ENCODE results near the gene FAM168A. TPM values are rescaled to one million over a fixed set of nuclear protein-coding genes. Genes with fewer than 3 reads are reported as not detected.

FAM168A gene
- total and polyA plus RNA-seq, 2 donors from 2014 or later, result 8.9 to 38.1 TPM

DNA sequence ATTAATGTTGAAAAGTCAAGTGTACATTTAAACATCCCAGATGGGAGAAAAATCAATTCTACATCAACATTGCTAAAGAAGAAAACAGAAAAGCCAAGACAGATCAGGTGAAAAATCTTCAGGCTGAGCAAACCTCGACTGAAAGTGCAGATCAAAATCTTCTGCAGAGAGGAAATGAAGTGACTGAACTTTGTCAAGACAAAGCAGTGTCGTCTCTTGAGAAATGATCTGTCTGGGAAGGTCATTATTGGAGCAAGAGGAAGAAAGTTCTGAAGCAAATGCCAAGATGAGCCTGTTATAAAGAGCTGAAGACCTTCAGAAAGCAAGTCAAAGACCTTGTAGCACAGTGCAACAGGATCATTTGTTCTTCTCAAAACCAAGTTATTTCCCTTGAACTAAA, 42.7 kb upstream of the FAM168A start:
- Histone ChIP-seq H3K27me3 (ENCODE audit: control insufficient read depth, insufficient read depth, low read length) (peaks cover 3% of the 10 kb centered on the region), H3K4me1 (ENCODE audit: control insufficient read depth in 2 of 3, insufficient read depth in 2 of 3, low read depth in 1 of 3, low read length in 3 of 3) (no peaks in the 10 kb centered on the region), H3K9me3 (ENCODE audit: control insufficient read depth in 2 of 3, insufficient read depth in 1 of 3, low read length in 3 of 3) (no peaks in the 10 kb centered on the region), H3K4me3 (ENCODE audit: low read length in 3 of 3) (no peak overlapping the region), H3K27ac (ENCODE audit: low read depth in 2 of 2, low read length in 2 of 2) (no peak overlapping the region), H3K9ac (ENCODE audit: low read length in 3 of 3) (no peak overlapping the region), H3K36me3 (ENCODE audit: control insufficient read depth in 2 of 3, insufficient read depth in 3 of 3, low read length in 3 of 3) (no peaks in the 10 kb centered on the region)
- FAIRE-seq, result no peak
- intact Hi-C loops (cut with DNase I), result no loop called here
- no peak for DNase-seq
- TF ChIP-seq, protein P1, sequence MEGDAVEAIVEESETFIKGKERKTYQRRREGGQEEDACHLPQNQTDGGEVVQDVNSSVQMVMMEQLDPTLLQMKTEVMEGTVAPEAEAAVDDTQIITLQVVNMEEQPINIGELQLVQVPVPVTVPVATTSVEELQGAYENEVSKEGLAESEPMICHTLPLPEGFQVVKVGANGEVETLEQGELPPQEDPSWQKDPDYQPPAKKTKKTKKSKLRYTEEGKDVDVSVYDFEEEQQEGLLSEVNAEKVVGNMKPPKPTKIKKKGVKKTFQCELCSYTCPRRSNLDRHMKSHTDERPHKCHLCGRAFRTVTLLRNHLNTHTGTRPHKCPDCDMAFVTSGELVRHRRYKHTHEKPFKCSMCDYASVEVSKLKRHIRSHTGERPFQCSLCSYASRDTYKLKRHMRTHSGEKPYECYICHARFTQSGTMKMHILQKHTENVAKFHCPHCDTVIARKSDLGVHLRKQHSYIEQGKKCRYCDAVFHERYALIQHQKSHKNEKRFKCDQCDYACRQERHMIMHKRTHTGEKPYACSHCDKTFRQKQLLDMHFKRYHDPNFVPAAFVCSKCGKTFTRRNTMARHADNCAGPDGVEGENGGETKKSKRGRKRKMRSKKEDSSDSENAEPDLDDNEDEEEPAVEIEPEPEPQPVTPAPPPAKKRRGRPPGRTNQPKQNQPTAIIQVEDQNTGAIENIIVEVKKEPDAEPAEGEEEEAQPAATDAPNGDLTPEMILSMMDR (IDR thresholded peaks at IDR 0.05; ENCODE audit: borderline replicate concordance, extremely low read depth, insufficient read depth), result no peak

DNA sequence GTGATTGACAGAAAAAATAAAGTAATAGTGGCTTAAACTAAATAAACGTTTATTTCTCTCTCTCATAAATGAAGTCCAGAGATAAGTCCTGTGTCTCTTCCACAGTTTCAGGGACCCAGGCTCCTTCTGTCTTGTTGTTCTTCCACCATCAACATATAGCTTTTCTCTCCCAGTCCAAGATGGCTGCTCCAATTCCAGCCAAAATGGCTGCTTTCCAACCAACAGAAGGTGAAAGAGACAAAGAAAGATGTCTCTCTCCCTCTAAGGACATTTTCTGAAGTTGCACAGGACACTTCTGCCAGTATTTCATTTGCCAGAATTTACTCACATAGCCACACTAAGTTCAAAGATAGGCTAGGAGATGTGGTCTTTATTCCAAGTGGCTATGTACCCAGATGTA, 39.1 kb upstream of the FAM168A start:
- Histone ChIP-seq H3K27ac (ENCODE audit: low read depth in 2 of 2, low read length in 2 of 2) (no peak overlapping the region), H3K4me3 (ENCODE audit: low read length in 3 of 3) (no peak overlapping the region), H3K9ac (ENCODE audit: low read length in 3 of 3) (no peak overlapping the region), H3K9me3 (ENCODE audit: control insufficient read depth in 2 of 3, insufficient read depth in 1 of 3, low read length in 3 of 3) (no peaks in the 10 kb centered on the region), H3K27me3 (ENCODE audit: control insufficient read depth, insufficient read depth, low read length) (no peaks in the 10 kb centered on the region), H3K36me3 (ENCODE audit: control insufficient read depth in 2 of 3, insufficient read depth in 3 of 3, low read length in 3 of 3) (no peaks in the 10 kb centered on the region), H3K4me1 (ENCODE audit: control insufficient read depth in 2 of 3, insufficient read depth in 2 of 3, low read depth in 1 of 3, low read length in 3 of 3) (no peaks in the 10 kb centered on the region)
- TF ChIP-seq, protein P1 (IDR thresholded peaks at IDR 0.05; ENCODE audit: borderline replicate concordance, extremely low read depth, insufficient read depth), result no peak
- FAIRE-seq (no peak), DNase-seq (no peak)
- intact Hi-C loops (cut with DNase I), result no loop called here

DNA sequence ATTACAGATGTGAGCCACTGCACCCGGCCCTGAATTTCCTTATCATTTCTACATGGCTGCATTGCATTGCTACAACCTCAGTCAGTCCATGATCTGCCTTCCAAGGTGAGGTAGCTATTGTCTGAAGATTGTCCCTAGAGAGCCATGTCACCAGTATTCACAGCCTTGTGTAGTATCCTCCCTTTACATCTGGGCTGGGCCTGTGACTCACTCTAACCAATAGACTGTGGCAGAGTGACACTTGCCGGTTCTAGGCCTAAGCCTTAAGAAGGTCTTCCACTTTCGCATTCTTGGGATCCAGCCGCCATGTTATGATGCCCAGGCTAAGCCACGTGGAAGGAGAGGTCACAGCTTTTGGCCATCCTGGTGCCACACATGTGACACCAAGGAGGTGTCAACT, 38.3 kb upstream of the FAM168A start:
- H3K4me1 ChIP-seq (ENCODE audit: control insufficient read depth in 2 of 3, insufficient read depth in 2 of 3, low read depth in 1 of 3, low read length in 3 of 3), result no peaks in the 10 kb centered on the region
- intact Hi-C loops (cut with DNase I), result no loop called here
- no peak overlapping the region for H3K4me3 ChIP-seq (ENCODE audit: low read length in 3 of 3)
- no peak overlapping the region for H3K9ac ChIP-seq (ENCODE audit: low read length in 3 of 3)
- no peaks in the 10 kb centered on the region for H3K9me3 ChIP-seq (ENCODE audit: control insufficient read depth in 2 of 3, insufficient read depth in 1 of 3, low read length in 3 of 3)
- TF ChIP-seq, protein P1 (IDR thresholded peaks at IDR 0.05; ENCODE audit: borderline replicate concordance, extremely low read depth, insufficient read depth), result no peak
- DNase-seq, result no peak
- H3K36me3 ChIP-seq (ENCODE audit: control insufficient read depth in 2 of 3, insufficient read depth in 3 of 3, low read length in 3 of 3), result no peaks in the 10 kb centered on the region
- no peaks in the 10 kb centered on the region for H3K27me3 ChIP-seq (ENCODE audit: control insufficient read depth, insufficient read depth, low read length)
- no peak overlapping the region for H3K27ac ChIP-seq (ENCODE audit: low read depth in 2 of 2, low read length in 2 of 2)
- no peak for FAIRE-seq

DNA sequence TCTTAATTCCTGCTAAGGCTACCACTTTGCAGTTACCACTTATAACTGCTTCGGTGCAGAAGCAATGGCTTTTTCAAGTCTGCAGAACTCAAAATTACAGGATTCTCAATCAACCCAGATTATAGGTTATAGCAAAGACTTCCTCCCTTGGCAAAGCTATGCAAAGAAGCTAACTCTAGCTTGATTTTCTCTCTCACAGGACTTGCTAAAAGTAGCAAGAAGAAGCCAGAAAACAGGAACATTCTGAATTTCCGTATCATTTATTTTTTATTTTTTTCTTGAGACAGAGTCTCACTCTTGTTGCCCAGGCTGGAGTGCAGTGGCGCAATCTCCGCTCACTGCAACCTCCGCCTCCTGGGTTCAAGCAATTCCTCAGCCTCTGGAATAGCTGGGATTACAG, 37.8 kb upstream of the FAM168A start:
- DNase-seq (no peak), FAIRE-seq (no peak)
- TF ChIP-seq, protein P1 (IDR thresholded peaks at IDR 0.05; ENCODE audit: borderline replicate concordance, extremely low read depth, insufficient read depth), result no peak
- Histone ChIP-seq H3K36me3 (ENCODE audit: control insufficient read depth in 2 of 3, insufficient read depth in 3 of 3, low read length in 3 of 3) (no peaks in the 10 kb centered on the region), H3K9me3 (ENCODE audit: control insufficient read depth in 2 of 3, insufficient read depth in 1 of 3, low read length in 3 of 3) (no peaks in the 10 kb centered on the region), H3K9ac (ENCODE audit: low read length in 3 of 3) (no peak overlapping the region), H3K4me3 (ENCODE audit: low read length in 3 of 3) (no peak overlapping the region), H3K4me1 (ENCODE audit: control insufficient read depth in 2 of 3, insufficient read depth in 2 of 3, low read depth in 1 of 3, low read length in 3 of 3) (no peaks in the 10 kb centered on the region), H3K27me3 (ENCODE audit: control insufficient read depth, insufficient read depth, low read length) (no peaks in the 10 kb centered on the region), H3K27ac (ENCODE audit: low read depth in 2 of 2, low read length in 2 of 2) (no peak overlapping the region)
- intact Hi-C loops (cut with DNase I), result no loop called here

Measured in kidney (tissue), 14 donors.